ENCODE results near the gene EMILIN2.

GRCh38 chr18:2906704-2907549, 60.1 kb downstream of the EMILIN2 start:
- no peak for TF ChIP-seq ZNF384 (IDR thresholded peaks at IDR 0.05)
- no peak for TF ChIP-seq HDGF (IDR thresholded peaks at IDR 0.05; ENCODE audit: borderline replicate concordance)
- TF ChIP-seq CTBP1 (IDR thresholded peaks at IDR 0.05; ENCODE audit: borderline replicate concordance) = no peak
- no peak for TF ChIP-seq BHLHE40 (IDR thresholded peaks at IDR 0.05; ENCODE audit: borderline replicate concordance)
